ENCODE results near the gene RNF8. TPM values are rescaled to one million over a fixed set of nuclear protein-coding genes. Genes with fewer than 3 reads are reported as not detected.
A peak's percentile ranks its signal among the peaks of the same experiment; 100 is the strongest.

RNF8 gene
- total and polyA plus RNA-seq, 2 donors (not counting 3 experiments of a cell fraction or from before 2014, with no cell fraction given) = 16.6 to 27.3 TPM

GRCh38 chr6:37354526-37355384, 972 bp downstream of the RNF8 start:
- Histone ChIP-seq H3K4me1 (ENCODE audit: control insufficient read depth, extremely low read depth, insufficient read depth, low read length) (peaks cover 35% of the 10 kb centered on the region), H3K27me3 (ENCODE audit: control insufficient read depth in 2 of 2, insufficient read depth in 2 of 2, low read length in 2 of 2) (no peaks in the 10 kb centered on the region), H3K9ac (replicated peaks; ENCODE audit: extremely low read depth, insufficient read depth, low read length) (peak overlapping the region; percentile 58), H3K27ac (ENCODE audit: insufficient read depth, low read depth, low read length) (no peak overlapping the region), H3K9me3 (replicated peaks; ENCODE audit: control insufficient read depth, insufficient read depth, low read length) (no peaks in the 10 kb centered on the region), H3K9me1 (replicated peaks; ENCODE audit: control insufficient read depth, extremely low read depth, insufficient read depth, low read length) (no peaks in the 10 kb centered on the region), H2AFZ (ENCODE audit: low read depth, low read length) (peak overlapping the region; percentile 70), H3K4me2 (ENCODE audit: insufficient read depth, low read length) (peak overlapping the region; percentile 90), H3K4me3 (replicated peaks in 1 of 3; ENCODE audit: insufficient read depth in 1 of 3, low read depth in 1 of 3, low read length in 3 of 3) (peak overlapping the region; percentile 56 to 99 (median 64)), H3K79me2 (ENCODE audit: control insufficient read depth, insufficient read depth, low read length) (peaks cover 33% of the 10 kb centered on the region), H4K20me1 (replicated peaks; ENCODE audit: control insufficient read depth, extremely low read depth, insufficient read depth, low read length) (no peaks in the 10 kb centered on the region), H3K36me3 (ENCODE audit: control insufficient read depth in 2 of 2, extremely low read depth in 1 of 2, insufficient read depth in 2 of 2, low read length in 2 of 2) (no peaks in the 10 kb centered on the region)
- DNase-seq (ENCODE audit: low read depth, low spot score) (no peak), FAIRE-seq (no peak)
- dilution Hi-C loops (cut with MboI; ENCODE audit: extremely low pct_ligation_motif_present, low sequenced_read_pairs) (no loop called here), intact Hi-C loops (cut with micrococcal nuclease) (loop anchor here (2.0 kb wide), 1 partner anchor 30 kb away; no protein-coding TSS in a partner anchor)
- TF ChIP-seq POLR2AphosphoS5 (IDR thresholded peaks at IDR 0.05; ENCODE audit: insufficient read depth, low read depth, low read length) (no peak), POLR2A (IDR thresholded peaks at IDR 0.05; ENCODE audit: low read depth, low read length) (no peak), MAX (IDR thresholded peaks at IDR 0.05; ENCODE audit: insufficient read depth, insufficient read length) (no peak), JUN (IDR thresholded peaks at IDR 0.05; ENCODE audit: borderline replicate concordance, insufficient read depth, insufficient read length, low read depth) (no peak), EZH2 (IDR thresholded peaks at IDR 0.05; ENCODE audit: borderline replicate concordance, low read depth, low read length, severe bottlenecking) (no peak), MYC (IDR thresholded peaks at IDR 0.05; ENCODE audit: low read depth, low read length) (no peak), FOS (IDR thresholded peaks at IDR 0.05; ENCODE audit: borderline replicate concordance, insufficient read depth, low read length) (no peak), GATA2 (IDR thresholded peaks at IDR 0.05; ENCODE audit: insufficient read depth, insufficient read length, low read depth, low read length) (no peak)
- POLR2A ChIA-PET = interaction anchor here (0.8 kb wide), 1 partner anchor 20 kb away, joined by 5 read pairs; no protein-coding TSS in a partner anchor
- CTCF ChIA-PET = interaction anchor here (1.9 kb wide), 1 partner anchor 29 kb away, joined by 8 read pairs; no protein-coding TSS in a partner anchor
- no TSS peak for BruUV-seq (replicated peaks)
